Spleen (tissue), 11 donors: ENCODE data around the gene PLCB3. TPM values are rescaled to one million over a fixed set of nuclear protein-coding genes. Genes with fewer than 3 reads are reported as not detected.

Experiments used
- DNase-seq: peaks from one replicate; pipeline ENCODE4 v3.0.0-alpha.2; 2020
- H3K27ac ChIP-seq, 8 donors: fragments of 200-600 bp; sonication (generic) in 7 of 8; 1 replicate in 4 of 8; 2 replicates in 4 of 8; pipeline versions ENCODE4 v1.5.0 to v1.8.0; 2016 to 2021; ENCODE audit warnings: inconsistent platforms in 4 of 8, mild to moderate bottlenecking in 4 of 8, moderate library complexity in 1 of 8
- H3K27me3 ChIP-seq, 7 donors: fragments of 200-600 bp; sonication (generic) in 6 of 7; replicated peaks in 1 of 7; 1 replicate in 4 of 7; 2 replicates in 3 of 7; pipeline versions ENCODE4 v1.5.0 to v1.8.0; 2016 to 2021; ENCODE audit warnings: inconsistent platforms in 3 of 7, mild to moderate bottlenecking in 1 of 7
- H3K36me3 ChIP-seq, 6 donors: fragments of 200-600 bp; sonication (generic) in 5 of 6; 1 replicate in 4 of 6; 2 replicates in 2 of 6; pipeline versions ENCODE4 v1.5.0 to v1.8.0; 2016 to 2021; ENCODE audit warnings: inconsistent platforms in 2 of 6
- H3K4me1 ChIP-seq, 6 donors: fragments of 200-600 bp; sonication (generic) in 5 of 6; 1 replicate in 3 of 6; 2 replicates in 3 of 6; pipeline versions ENCODE4 v1.5.0 to v1.8.0; 2016 to 2021; ENCODE audit warnings: inconsistent platforms in 3 of 6
- H3K4me3 ChIP-seq, 8 donors: fragments of 200-600 bp; sonication (generic) in 7 of 8; 1 replicate in 4 of 8; 2 replicates in 4 of 8; pipeline versions ENCODE4 v1.5.0 to v1.8.0; 2016 to 2021; ENCODE audit warnings: inconsistent platforms in 4 of 8, mild to moderate bottlenecking in 4 of 8, moderate library complexity in 2 of 8
- H3K9me3 ChIP-seq, 8 donors: fragments of 200-600 bp; sonication (generic) in 7 of 8; 1 replicate in 4 of 8; 2 replicates in 4 of 8; pipeline versions ENCODE4 v1.5.0 to v1.8.0; 2016 to 2021; ENCODE audit warnings: inconsistent platforms in 4 of 8
- CTCF ChIP-seq, 11 experiments: fragments of 200-600 bp in 7 of 11; fragments of 450-650 bp in 4 of 11; sonication (generic) in 4 of 11; IDR thresholded peaks in 8 of 11; conservative IDR thresholded peaks in 3 of 11; 1 replicate in 7 of 11; 2 replicates in 4 of 11; pipeline versions ENCODE4 v1.4.0 to v1.8.0; 2016 to 2021; ENCODE audit warnings: antibody characterized with exemption in 11 of 11, inconsistent platforms in 4 of 11, mild to moderate bottlenecking in 1 of 11
- POLR2A ChIP-seq, 3 donors: fragments of 450-650 bp; IDR thresholded peaks; one replicate each; pipeline ENCODE4 v1.5.1; 2017; ENCODE audit warnings: antibody characterized with exemption in 3 of 3, mild to moderate bottlenecking in 1 of 3
- POLR2AphosphoS5 ChIP-seq, 3 donors: sonication (generic); formaldehyde crosslinking; IDR thresholded peaks; one replicate each; pipeline ENCODE4 v1.5.1; 2017; ENCODE audit warnings: antibody characterized with exemption in 3 of 3
- WGBS, 5 donors: extraction: QIAGEN DNeasy Blood & Tissue Kit in 3 of 5; methylation state at CpG; one replicate each; pipeline versions ENCODE4 v1.1.5 to v1.1.7; 2013 to 2018; 5-methylcytosine and 5-hydroxymethylcytosine counted together
- intact Hi-C: fragments of 100-400 bp; cut with DNase I; formaldehyde crosslinking; loops from one replicate; pipeline ENCODE4 v1.15.0; 2023; ENCODE audit warnings: low total_unique reads
- polyA plus RNA-seq, 3 donors: library from polyadenylated mRNA; stranded (reverse); fragments of 200-250 nt; gene quantifications; one replicate each; pipeline ENCODE4 v1.2.1, GENCODE V29; 2013
- total RNA-seq, 7 donors: library from RNA; depleted of rRNA in 3 of 7; stranded (reverse); fragments of >200 nt in 3 of 7; fragmentation: NEBNext Ultra II Directional in 4 of 7; extraction: Animal tissue kit (Norgen Biotek cat#: 25700) in 4 of 7; gene quantifications; one replicate each; pipeline versions ENCODE4 v1.1.0 to v1.2.1, GENCODE V29; 2016 to 2021
- donor health status: healthy with polysubstance abuse.
- donor health status: DM: no; HTN: no; CAD: no; lungs with moderate emphysema.
- donor health status: DM: no; HTN: no; CAD: no.
- donor health status: Bipolar disorder and iron deficiency.
- donor health status: healthy.
- donor health status: DM: no; HTN: no; CAD: no.
- donor health status: DM: yes; HTN: yes; CAD: no.

The PLCB3 gene
- total and polyA plus RNA-seq, 10 donors = 3.8 to 28.3 (median 21.1) TPM

GRCh38 chr11:64233913-64234586, 17.3 kb upstream of the PLCB3 start, which contains the start of gene VEGFB:
Gene VEGFB (plus strand): TSS chr11:64234584. CDS start chr11:64234834, 250 bp downstream.
- Histone ChIP-seq H3K27ac (peak within 1 kb of the TSS; percentile 72 to 93 (median 86)), H3K36me3 (peaks cover 0 to 33% (median 18%) of the 10 kb centered on the region in 6 donors), H3K4me1 (peaks cover 38 to 91% (median 74%) of the 10 kb centered on the region in 6 donors), H3K9me3 (no peaks in the 10 kb centered on the region), H3K27me3 (no peaks in the 10 kb centered on the region), H3K4me3 (peak within 1 kb of the TSS; percentile 67 to 96 (median 78))
- intact Hi-C loops = no loop called here
- TF ChIP-seq POLR2AphosphoS5 (IDR thresholded peaks at IDR 0.05) (peak; percentile 81 to 86 (median 81)), CTCF (IDR thresholded peaks at IDR 0.05 in 8 of 11, conservative IDR thresholded peaks at IDR 0.05 in 3 of 11) (no peak)
- peak; percentile 94 for DNase-seq
- 7 to 19% (median 12%) methylated on average over 19 to 60 of the region's 62 CpGs for WGBS, 5 donors

GRCh38 chr11:64234647-64235379, 16.5 kb upstream of the PLCB3 start:
- peak; percentile 93 for DNase-seq
- Histone ChIP-seq H3K4me1 (peaks cover 32 to 91% (median 71%) of the 10 kb centered on the region in 6 donors), H3K9me3 (no peaks in the 10 kb centered on the region), H3K27me3 (no peaks in the 10 kb centered on the region), H3K36me3 (peaks cover 0 to 33% (median 18%) of the 10 kb centered on the region in 6 donors), H3K4me3 (peak overlapping the region; percentile 67 to 96 (median 78)), H3K27ac (peak overlapping the region; percentile 72 to 93 (median 86))
- 1 to 4% (median 2%) methylated on average over 10 to 80 of the region's 80 CpGs for WGBS, 5 donors
- TF ChIP-seq POLR2AphosphoS5 (IDR thresholded peaks at IDR 0.05) (peak; percentile 66 to 78 (median 75)), CTCF (IDR thresholded peaks at IDR 0.05 in 8 of 11, conservative IDR thresholded peaks at IDR 0.05 in 3 of 11) (peak in 3 of 11 experiments; percentile 9 to 21 (median 21)), POLR2A (IDR thresholded peaks at IDR 0.05) (peak in 1 of 3 donors; percentile 29)
- intact Hi-C loops = no loop called here

GRCh38 chr11:64235437-64236161, 15.7 kb upstream of the PLCB3 start:
- no peaks in the 10 kb centered on the region for H3K27me3 ChIP-seq
- TF ChIP-seq POLR2AphosphoS5 (IDR thresholded peaks at IDR 0.05) (no peak), CTCF (IDR thresholded peaks at IDR 0.05 in 8 of 11, conservative IDR thresholded peaks at IDR 0.05 in 3 of 11) (no peak), POLR2A (IDR thresholded peaks at IDR 0.05) (no peak)
- 85 to 92% (median 88%) methylated on average over 4 to 12 of the region's 12 CpGs for WGBS, 5 donors
- peak overlapping the region; percentile 72 to 93 (median 86) for H3K27ac ChIP-seq
- intact Hi-C loops = no loop called here
- H3K4me1 ChIP-seq = peaks cover 34 to 94% (median 76%) of the 10 kb centered on the region in 6 donors
- H3K4me3 ChIP-seq = peak overlapping the region; percentile 67 to 96 (median 78)
- no peaks in the 10 kb centered on the region for H3K9me3 ChIP-seq
- DNase-seq = peak; percentile 81
- H3K36me3 ChIP-seq = peaks cover 0 to 33% (median 18%) of the 10 kb centered on the region in 6 donors
